ENCODE measurements around the gene INO80D.
"Not testable (repeated sequence)": the region's sequence is repeated elsewhere in the genome, so short reads cannot be mapped to it uniquely, and the experiment has no call there.

INO80D gene

DNA sequence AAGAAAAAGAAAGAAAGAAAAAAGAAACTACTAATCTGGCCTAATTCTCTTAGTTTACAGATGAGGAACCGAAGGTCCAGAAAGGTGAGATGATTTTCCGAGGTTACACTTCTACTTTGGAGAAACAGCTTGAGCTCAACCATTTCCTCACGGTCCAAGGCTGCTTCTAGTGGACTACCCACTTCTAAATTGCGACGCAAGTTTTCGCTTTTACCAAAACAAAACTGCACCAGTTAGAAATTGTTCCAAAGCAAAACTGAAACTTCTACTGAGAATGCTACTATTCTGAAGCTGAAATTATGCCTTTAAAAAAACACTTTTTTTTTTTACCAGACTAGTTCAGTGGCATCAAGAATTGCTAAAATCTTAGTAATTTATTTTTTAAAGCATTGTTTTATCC, 101.6 kb downstream of the INO80D start:
- Histone ChIP-seq H3K4me3 (ENCODE audit: low read depth, low read length) (no peak overlapping the region), H2AFZ (ENCODE audit: low read length, unreplicated experiment) (no peak overlapping the region), H3K27me3 (ENCODE audit: insufficient read depth, low read length) (no peaks in the 10 kb centered on the region), H3K36me3 (ENCODE audit: insufficient read depth, low read length) (no peaks in the 10 kb centered on the region), H3K27ac (ENCODE audit: low read depth, low read length) (no peak overlapping the region), H3K79me2 (ENCODE audit: control insufficient read depth, insufficient read depth, low read length, unreplicated experiment) (no peaks in the 10 kb centered on the region), H3K4me1 (ENCODE audit: control insufficient read depth, insufficient read depth, low read length, unreplicated experiment) (no peaks in the 10 kb centered on the region)

DNA sequence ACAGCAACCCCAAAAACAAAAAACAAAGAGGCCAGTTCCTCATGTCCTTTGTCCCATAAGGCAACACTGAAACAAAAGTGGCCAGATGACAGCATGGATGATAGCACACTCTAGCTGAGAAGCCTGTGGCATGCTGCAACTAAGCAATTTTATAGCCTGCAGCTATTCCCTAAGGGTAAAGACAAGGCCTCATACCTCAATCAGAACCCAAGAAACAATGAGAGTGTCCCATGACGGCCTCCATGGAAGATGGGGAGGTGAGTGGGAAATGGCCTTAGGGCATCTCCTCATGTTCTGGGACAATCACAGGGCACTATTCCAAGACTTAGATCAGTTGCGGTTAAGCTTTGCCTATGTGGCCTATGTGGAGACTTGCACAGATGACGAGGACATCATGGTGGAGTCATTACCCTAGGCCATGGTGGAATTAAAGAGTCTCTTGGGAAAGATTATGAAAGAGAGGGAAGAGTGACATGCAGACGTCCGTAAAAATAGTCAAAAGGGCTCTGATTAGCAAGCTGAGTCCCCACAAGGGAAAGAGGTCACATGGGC, 103.1 kb downstream of the INO80D start:
- Histone ChIP-seq H3K36me3 (ENCODE audit: insufficient read depth, low read length) (no peaks in the 10 kb centered on the region), H2AFZ (ENCODE audit: low read length, unreplicated experiment) (no peak overlapping the region), H3K27me3 (ENCODE audit: insufficient read depth, low read length) (no peaks in the 10 kb centered on the region), H3K4me1 (ENCODE audit: control insufficient read depth, insufficient read depth, low read length, unreplicated experiment) (no peaks in the 10 kb centered on the region), H3K27ac (ENCODE audit: low read depth, low read length) (no peak overlapping the region), H3K4me3 (ENCODE audit: low read depth, low read length) (no peak overlapping the region), H3K79me2 (ENCODE audit: control insufficient read depth, insufficient read depth, low read length, unreplicated experiment) (no peaks in the 10 kb centered on the region)

DNA sequence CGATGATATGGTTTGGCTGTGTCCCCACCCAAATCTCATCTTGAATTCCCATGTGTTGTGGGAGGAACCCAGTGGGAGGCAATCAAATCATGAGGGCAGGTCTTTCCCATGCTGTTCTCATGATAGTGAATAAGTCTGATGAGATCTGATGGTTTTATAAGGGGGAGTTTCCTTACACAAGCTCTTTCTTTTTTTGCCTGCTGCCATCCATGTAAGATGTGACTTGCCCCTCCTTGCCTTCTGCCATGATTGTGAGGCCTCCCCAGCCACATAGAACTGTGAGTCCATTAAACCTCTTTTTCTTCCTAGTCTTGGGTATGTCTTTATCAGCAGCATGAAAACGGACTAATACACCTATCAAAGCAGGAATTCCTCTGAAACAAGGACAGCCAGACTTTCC, 107.2 kb downstream of the INO80D start:
- not testable (repeated sequence) for H3K4me1 ChIP-seq (ENCODE audit: control insufficient read depth, insufficient read depth, low read length, unreplicated experiment); H3K36me3 ChIP-seq (ENCODE audit: insufficient read depth, low read length); H3K4me3 ChIP-seq (ENCODE audit: low read depth, low read length); H3K79me2 ChIP-seq (ENCODE audit: control insufficient read depth, insufficient read depth, low read length, unreplicated experiment); H3K27me3 ChIP-seq (ENCODE audit: insufficient read depth, low read length); H3K27ac ChIP-seq (ENCODE audit: low read depth, low read length); H2AFZ ChIP-seq (ENCODE audit: low read length, unreplicated experiment)

DNA sequence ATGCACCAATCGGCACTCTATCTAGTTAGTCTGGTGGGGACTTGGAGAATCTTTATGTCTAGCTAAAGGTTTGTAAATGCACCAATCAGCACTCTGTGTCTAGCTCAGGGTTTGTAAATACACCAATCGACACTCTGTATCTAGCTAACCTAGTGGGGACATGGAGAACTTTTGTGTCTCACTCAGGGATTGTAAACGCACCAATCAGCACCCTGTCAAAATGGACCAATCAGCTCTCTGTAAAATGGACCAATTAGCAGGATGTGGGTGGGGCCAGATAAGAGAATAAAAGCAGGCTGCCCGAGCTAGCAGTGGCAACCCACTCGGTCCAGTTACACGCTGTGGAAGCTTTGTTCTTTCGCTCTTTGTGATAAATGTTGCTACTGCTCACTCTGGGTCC, 108.3 kb downstream of the INO80D start:
- H3K4me1 ChIP-seq (ENCODE audit: control insufficient read depth, insufficient read depth, low read length, unreplicated experiment); H3K27me3 ChIP-seq (ENCODE audit: insufficient read depth, low read length); H2AFZ ChIP-seq (ENCODE audit: low read length, unreplicated experiment); H3K79me2 ChIP-seq (ENCODE audit: control insufficient read depth, insufficient read depth, low read length, unreplicated experiment); H3K27ac ChIP-seq (ENCODE audit: low read depth, low read length); H3K36me3 ChIP-seq (ENCODE audit: insufficient read depth, low read length); H3K4me3 ChIP-seq (ENCODE audit: low read depth, low read length): not testable (repeated sequence)

DNA sequence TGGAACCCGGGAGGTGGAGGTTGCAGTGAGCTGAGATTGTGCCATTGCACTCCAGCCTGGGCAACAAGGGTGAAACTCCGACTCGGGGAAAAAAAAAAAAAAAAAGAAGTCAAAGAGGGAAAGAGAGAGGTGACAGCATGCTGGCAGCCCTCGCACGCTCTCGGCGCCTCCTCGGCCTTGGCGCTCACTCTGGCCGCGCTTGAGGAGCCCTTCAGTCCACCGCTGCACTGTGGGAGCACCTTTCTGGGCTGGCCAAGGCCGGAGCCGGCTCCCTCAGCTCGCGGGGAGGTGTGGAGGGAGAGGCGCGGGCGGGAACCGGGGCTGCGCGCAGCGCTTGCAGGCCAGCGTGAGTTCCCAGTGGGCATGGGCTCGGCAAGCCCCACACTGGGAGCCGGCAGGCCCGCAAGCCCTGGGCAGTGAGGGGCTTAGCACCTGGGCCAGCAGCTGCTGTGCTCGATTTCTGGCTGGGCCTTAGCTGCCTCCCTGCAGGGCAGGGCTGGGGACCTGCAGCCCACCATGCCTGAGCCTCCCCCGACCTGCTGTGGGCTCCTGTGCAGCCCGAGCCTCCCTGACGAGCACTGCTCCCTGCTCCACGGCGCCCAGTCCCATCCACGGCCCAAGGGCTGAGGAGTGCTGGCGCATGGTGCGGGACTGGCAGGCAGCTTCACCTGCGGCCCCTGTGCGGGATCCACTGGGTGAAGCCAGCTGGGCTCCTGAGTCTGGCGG, 108.9 kb downstream of the INO80D start:
- not testable (repeated sequence) for H2AFZ ChIP-seq (ENCODE audit: low read length, unreplicated experiment); H3K27ac ChIP-seq (ENCODE audit: low read depth, low read length); H3K4me3 ChIP-seq (ENCODE audit: low read depth, low read length); H3K36me3 ChIP-seq (ENCODE audit: insufficient read depth, low read length); H3K4me1 ChIP-seq (ENCODE audit: control insufficient read depth, insufficient read depth, low read length, unreplicated experiment); H3K27me3 ChIP-seq (ENCODE audit: insufficient read depth, low read length); H3K79me2 ChIP-seq (ENCODE audit: control insufficient read depth, insufficient read depth, low read length, unreplicated experiment)

DNA sequence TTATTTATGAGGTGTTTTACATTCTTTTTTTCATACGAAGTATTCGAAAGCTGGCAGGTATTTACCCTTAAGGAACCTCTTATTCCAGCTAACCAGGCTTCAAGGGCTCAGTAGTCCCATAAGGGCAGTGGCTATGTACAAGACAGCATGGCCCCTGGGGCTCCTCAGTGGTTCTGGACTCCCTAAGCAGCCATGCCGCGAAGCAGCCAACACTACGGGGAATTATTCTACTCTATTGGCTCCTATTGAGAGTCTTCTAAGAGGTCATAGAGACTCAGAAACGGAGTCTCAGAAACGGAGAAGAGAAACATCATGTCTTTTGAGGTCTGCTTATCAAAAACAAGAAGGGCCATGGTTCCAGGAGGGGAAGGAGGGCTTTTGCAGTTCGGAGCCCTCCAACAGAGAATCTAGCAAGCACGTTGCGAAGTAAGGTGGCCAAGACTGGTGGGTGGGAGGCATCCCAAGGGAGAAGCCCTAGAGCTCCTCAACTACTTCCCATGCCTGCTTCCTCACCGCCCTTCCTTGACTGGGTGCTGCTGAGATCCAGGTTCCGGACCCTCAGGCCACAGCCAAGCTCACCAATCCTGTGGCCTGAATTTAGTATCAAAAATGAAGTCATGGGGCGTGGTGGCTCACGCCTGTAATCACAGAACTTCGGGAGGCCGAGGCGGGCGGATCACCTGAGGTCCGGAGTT, 109.7 kb downstream of the INO80D start:
- Histone ChIP-seq H3K36me3 (ENCODE audit: insufficient read depth, low read length) (no peaks in the 10 kb centered on the region), H3K27me3 (ENCODE audit: insufficient read depth, low read length) (peaks cover 7% of the 10 kb centered on the region; the same call in 1 of the 2 replicates), H3K27ac (ENCODE audit: low read depth, low read length) (no peak overlapping the region), H2AFZ (ENCODE audit: low read length, unreplicated experiment) (no peak overlapping the region), H3K79me2 (ENCODE audit: control insufficient read depth, insufficient read depth, low read length, unreplicated experiment) (no peaks in the 10 kb centered on the region), H3K4me1 (ENCODE audit: control insufficient read depth, insufficient read depth, low read length, unreplicated experiment) (no peaks in the 10 kb centered on the region), H3K4me3 (ENCODE audit: low read depth, low read length) (no peak overlapping the region)

DNA sequence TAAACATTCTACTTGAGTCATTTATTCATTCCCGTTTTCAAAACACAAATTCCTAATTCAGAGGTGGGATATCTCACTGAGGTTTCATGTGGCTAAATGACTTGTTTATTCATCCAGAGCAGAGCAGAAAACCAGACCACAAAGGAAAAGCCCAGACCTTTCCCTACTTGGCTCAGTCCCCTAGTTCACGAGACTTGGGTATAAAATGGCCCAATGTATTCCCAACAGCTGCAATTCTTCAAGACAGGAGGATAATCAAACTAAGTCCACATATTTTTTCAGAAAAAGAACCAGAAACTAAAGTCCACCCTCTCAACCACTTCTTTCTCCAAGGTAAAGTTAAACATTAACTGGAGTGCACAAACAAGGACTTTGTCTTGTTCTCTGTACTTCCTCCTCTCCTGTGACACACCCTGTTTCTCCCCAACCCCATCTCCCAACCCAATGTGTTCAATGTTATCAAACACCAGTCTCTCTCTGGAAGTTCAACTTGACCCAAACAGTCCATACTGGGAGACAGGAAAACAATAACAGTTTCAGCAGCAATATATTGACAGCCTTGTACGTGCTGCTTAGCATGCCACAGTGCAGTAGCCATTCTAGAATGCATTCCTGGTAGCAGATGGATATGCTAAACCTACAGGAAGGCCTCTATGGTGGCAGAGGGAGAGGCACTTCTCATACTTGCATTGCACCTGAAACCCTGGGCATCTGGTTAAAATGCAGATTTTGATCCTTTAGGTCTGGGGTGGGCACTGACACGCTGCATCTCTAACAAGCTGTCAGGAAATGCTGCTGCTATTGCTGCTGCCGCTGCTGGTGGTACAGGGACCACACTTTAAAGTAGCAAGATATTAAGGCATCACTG, 110.7 kb downstream of the INO80D start:
- Histone ChIP-seq H2AFZ (ENCODE audit: low read length, unreplicated experiment) (no peak overlapping the region), H3K36me3 (ENCODE audit: insufficient read depth, low read length) (no peaks in the 10 kb centered on the region), H3K4me3 (ENCODE audit: low read depth, low read length) (no peak overlapping the region), H3K27ac (ENCODE audit: low read depth, low read length) (no peak overlapping the region), H3K4me1 (ENCODE audit: control insufficient read depth, insufficient read depth, low read length, unreplicated experiment) (no peaks in the 10 kb centered on the region), H3K27me3 (ENCODE audit: insufficient read depth, low read length) (peaks cover 13% of the 10 kb centered on the region; the same call in 1 of the 2 replicates), H3K79me2 (ENCODE audit: control insufficient read depth, insufficient read depth, low read length, unreplicated experiment) (no peaks in the 10 kb centered on the region)

DNA sequence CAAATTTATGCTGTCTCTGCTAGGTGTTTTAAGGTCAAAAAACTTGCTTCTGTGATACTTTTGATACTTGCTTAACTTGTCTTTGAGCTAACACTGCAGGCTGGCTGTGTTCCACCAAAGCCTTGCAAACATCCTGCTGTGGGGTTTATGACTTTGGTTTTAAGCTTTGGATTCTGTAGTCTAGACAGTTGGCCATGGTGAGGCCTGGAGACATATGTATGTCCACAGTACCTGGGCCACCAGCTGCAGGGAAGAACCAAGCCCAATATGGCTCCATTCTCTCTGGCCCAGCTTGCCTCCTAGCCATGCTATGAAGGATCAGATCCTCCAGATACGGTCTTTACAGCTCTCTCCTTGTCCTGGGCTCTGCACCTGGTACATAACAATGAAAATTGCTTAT, 113.9 kb downstream of the INO80D start:
- H2AFZ ChIP-seq (ENCODE audit: low read length, unreplicated experiment): no peak overlapping the region
- H3K4me3 ChIP-seq (ENCODE audit: low read depth, low read length): no peak overlapping the region
- H3K79me2 ChIP-seq (ENCODE audit: control insufficient read depth, insufficient read depth, low read length, unreplicated experiment): no peaks in the 10 kb centered on the region
- no peaks in the 10 kb centered on the region for H3K4me1 ChIP-seq (ENCODE audit: control insufficient read depth, insufficient read depth, low read length, unreplicated experiment)
- no peak overlapping the region for H3K27ac ChIP-seq (ENCODE audit: low read depth, low read length)
- no peaks in the 10 kb centered on the region for H3K36me3 ChIP-seq (ENCODE audit: insufficient read depth, low read length)
- peaks cover 15% of the 10 kb centered on the region; the same call in 1 of the 2 replicates for H3K27me3 ChIP-seq (ENCODE audit: insufficient read depth, low read length)

DNA sequence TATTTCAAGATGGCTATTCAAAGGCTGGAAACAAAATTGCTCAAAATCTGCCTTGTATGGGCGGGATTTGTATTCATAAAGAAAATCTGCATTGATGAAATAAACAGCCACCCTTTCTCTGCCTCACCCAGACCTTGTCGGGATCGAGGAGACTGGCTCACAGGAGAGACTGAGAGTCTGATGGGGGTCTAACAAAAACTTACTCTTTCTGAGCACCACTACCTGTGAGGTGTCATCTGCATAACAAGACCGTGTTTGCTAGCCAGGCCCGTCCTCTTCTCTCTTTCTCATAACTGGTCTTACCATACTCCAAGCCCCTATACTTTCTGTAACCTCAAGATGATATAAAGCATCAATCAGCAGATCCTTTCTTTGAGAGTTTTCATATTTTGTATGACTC, 115.6 kb downstream of the INO80D start:
- peak overlapping the region; percentile 38 for H2AFZ ChIP-seq (ENCODE audit: low read length, unreplicated experiment)
- H3K79me2 ChIP-seq (ENCODE audit: control insufficient read depth, insufficient read depth, low read length, unreplicated experiment): no peaks in the 10 kb centered on the region
- H3K4me1 ChIP-seq (ENCODE audit: control insufficient read depth, insufficient read depth, low read length, unreplicated experiment): no peaks in the 10 kb centered on the region
- no peak overlapping the region for H3K27ac ChIP-seq (ENCODE audit: low read depth, low read length)
- no peaks in the 10 kb centered on the region for H3K36me3 ChIP-seq (ENCODE audit: insufficient read depth, low read length)
- H3K4me3 ChIP-seq (ENCODE audit: low read depth, low read length): no peak overlapping the region
- peaks cover 15% of the 10 kb centered on the region; the same call in 1 of the 2 replicates for H3K27me3 ChIP-seq (ENCODE audit: insufficient read depth, low read length)

DNA sequence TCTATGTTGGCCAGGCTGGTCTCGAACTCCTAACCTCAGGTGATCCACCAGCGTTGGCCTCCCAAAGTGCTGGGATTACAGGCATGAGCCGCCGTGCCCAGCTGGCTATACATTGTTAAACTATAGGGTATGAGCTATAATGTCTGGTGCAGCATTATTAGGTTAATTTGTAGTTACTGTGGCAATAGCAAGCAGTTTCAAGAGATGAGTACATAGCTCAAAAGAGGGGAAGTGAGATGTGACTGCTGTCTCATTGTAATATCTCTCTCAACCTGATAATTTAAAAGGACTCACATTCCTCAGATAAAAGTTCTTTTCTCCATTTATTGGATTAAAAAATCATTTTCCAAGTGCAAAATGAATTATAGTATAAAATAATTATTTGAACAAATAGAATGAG, 116.4 kb downstream of the INO80D start:
- H2AFZ ChIP-seq (ENCODE audit: low read length, unreplicated experiment): no peak overlapping the region
- no peak overlapping the region for H3K4me3 ChIP-seq (ENCODE audit: low read depth, low read length)
- H3K4me1 ChIP-seq (ENCODE audit: control insufficient read depth, insufficient read depth, low read length, unreplicated experiment): no peaks in the 10 kb centered on the region
- no peaks in the 10 kb centered on the region for H3K36me3 ChIP-seq (ENCODE audit: insufficient read depth, low read length)
- H3K79me2 ChIP-seq (ENCODE audit: control insufficient read depth, insufficient read depth, low read length, unreplicated experiment): no peaks in the 10 kb centered on the region
- H3K27me3 ChIP-seq (ENCODE audit: insufficient read depth, low read length): peaks cover 15% of the 10 kb centered on the region; the same call in 1 of the 2 replicates
- no peak overlapping the region for H3K27ac ChIP-seq (ENCODE audit: low read depth, low read length)
